Ovary (tissue), 9 donors: ENCODE results near the gene SERPINA1. TPM values are rescaled to one million over a fixed set of nuclear protein-coding genes. Genes with fewer than 3 reads are reported as not detected.

Experiments used
- DNase-seq, 5 donors: peaks; one replicate each; pipeline ENCODE4 v3.0.0-alpha.2; 2019 to 2020
- H3K27ac ChIP-seq, 2 donors: fragments of 200-600 bp; one replicate each; pipeline versions ENCODE4 v1.5.1 to v1.8.0; 2019 to 2022
- H3K27me3 ChIP-seq: fragments of 200-600 bp; one replicate; pipeline ENCODE4 v1.8.0; 2022
- H3K36me3 ChIP-seq: fragments of 200-600 bp; sonication (generic); one replicate; pipeline ENCODE4 v1.5.1; 2019
- H3K4me1 ChIP-seq: one replicate; pipeline ENCODE4 v1.8.1; 2013; ENCODE audit warnings: mild to moderate bottlenecking, moderate library complexity; ENCODE audit not compliant: insufficient read depth
- H3K4me3 ChIP-seq: fragments of 200-600 bp; sonication (generic); one replicate; pipeline ENCODE4 v1.5.1; 2017
- H3K9me3 ChIP-seq, 2 donors: fragments of 200-600 bp in 1 of 2; sonication (generic) in 1 of 2; one replicate each; pipeline versions ENCODE4 v1.5.1 to v1.8.1; 2013 to 2019; ENCODE audit warnings: mild to moderate bottlenecking in 1 of 2, moderate library complexity in 1 of 2
- EP300 ChIP-seq: sonication (generic); formaldehyde crosslinking; IDR thresholded peaks from one replicate; pipeline ENCODE4 v1.6.1; 2017; ENCODE audit warnings: antibody characterized with exemption
- POLR2A ChIP-seq: fragments of 450-650 bp; IDR thresholded peaks from one replicate; pipeline ENCODE4 v1.6.1; 2017; ENCODE audit warnings: antibody characterized with exemption, mild to moderate bottlenecking, moderate library complexity
- WGBS, 3 donors: extraction: QIAGEN DNeasy Blood & Tissue Kit in 1 of 3; methylation state at CpG; one replicate each; pipeline versions ENCODE4 v1.1.5 to v1.1.7; 2013 to 2017; 5-methylcytosine and 5-hydroxymethylcytosine counted together
- intact Hi-C, 4 donors: fragments of 100-400 bp; cut with DNase I; formaldehyde crosslinking; loops; one replicate each; pipeline versions ENCODE4 v1.11.0 to v1.15.1; 2022 to 2023
- polyA plus RNA-seq, 2 donors: library from polyadenylated mRNA; stranded (reverse); fragments of 200-250 nt in 1 of 2; fragments of 350-450 nt in 1 of 2; fragmentation: Illumina TruSeq in 1 of 2; extraction: RNeasy Lipid Tissue Mini Kit (QIAGEN cat#74804) in 1 of 2; gene quantifications; one replicate each; pipeline ENCODE4 v1.2.3, GENCODE V29; 2013 to 2014
- total RNA-seq, 7 donors: library from RNA; depleted of rRNA in 2 of 7; stranded (reverse); fragments of >200 nt in 2 of 7; fragmentation: NEBNext Ultra II Directional in 3 of 7; extraction: Animal tissue kit (Norgen Biotek cat#: 25700) in 3 of 7; gene quantifications; one replicate each; pipeline versions ENCODE4 v1.1.0 to v1.2.4, GENCODE V29; 2016 to 2023
- TF ChIP-seq, protein P1 (sequence below), 3 donors: fragments of 450-650 bp in 2 of 3; fragments of 200-600 bp in 1 of 3; IDR thresholded peaks; one replicate each; pipeline versions ENCODE4 v1.5.1 to v1.8.0; 2016 to 2022; ENCODE audit warnings: antibody characterized with exemption in 3 of 3, mild to moderate bottlenecking in 1 of 3
- donor health status: DM: no; HTN: no; CAD: no; lungs with moderate emphysema.
- donor health status: DM: no; HTN: no; CAD: no.
- donor health status: Bipolar disorder and iron deficiency.
- donor health status: DM: yes; HTN: yes; CAD: no.
- donor health status: DM: no; HTN: no; CAD: no.
- donor health status: DM: yes; HTN: yes; CAD: no.

The SERPINA1 gene
- total and polyA plus RNA-seq, 9 donors: 1.2 to 25.7 (median 9.9) TPM

DNA sequence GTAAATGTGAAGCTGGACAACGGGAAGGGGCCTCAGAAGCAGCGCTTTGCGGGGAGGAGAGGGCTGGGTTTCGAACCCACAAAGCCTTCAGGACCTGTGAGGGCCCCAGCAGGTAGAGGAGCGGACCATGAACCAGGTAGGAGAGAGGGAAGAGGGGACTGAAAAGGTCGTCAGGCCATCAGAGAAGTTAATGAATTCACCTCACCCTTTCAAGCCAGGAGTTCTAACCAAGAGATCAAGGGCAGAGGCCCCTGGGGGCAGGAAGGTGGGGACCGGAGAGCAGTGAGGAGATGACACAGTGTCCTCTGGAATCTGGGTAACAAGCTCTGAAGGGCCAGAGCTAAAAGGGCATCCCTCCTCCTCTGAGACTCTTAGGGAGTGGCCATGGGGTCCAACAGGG is 19.4 kb downstream of the SERPINA1 start:
- WGBS, 3 donors: 88 to 89% (median 88%) methylated on average over 7 of the region's 7 CpGs

DNA sequence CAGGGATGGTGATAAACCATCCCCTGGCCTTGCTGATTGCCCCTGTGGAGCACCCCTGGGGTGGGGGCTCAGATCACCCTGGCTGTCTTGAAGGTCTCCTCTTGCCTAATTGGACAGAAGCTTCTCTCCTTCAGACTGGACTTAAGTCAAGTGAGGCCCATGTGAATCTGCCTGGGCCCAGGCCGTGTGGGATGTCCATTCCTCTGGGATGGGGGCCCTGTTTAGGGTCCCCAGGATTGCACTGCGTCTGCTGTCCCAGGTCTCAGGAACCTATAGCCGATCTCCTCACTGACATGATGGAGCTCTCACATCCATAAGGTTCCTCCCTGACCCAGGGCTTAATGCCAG is 20.2 kb downstream of the SERPINA1 start:
- intact Hi-C loops: no loop called here
- H3K4me1 ChIP-seq: no peaks in the 10 kb centered on the region
- H3K27ac ChIP-seq: no peak overlapping the region
- no peak overlapping the region for H3K4me3 ChIP-seq
- no peaks in the 10 kb centered on the region for H3K36me3 ChIP-seq
- no peaks in the 10 kb centered on the region for H3K27me3 ChIP-seq
- WGBS, 3 donors: 78 to 84% (median 83%) methylated on average over 3 of the region's 3 CpGs
- no peak for DNase-seq
- TF ChIP-seq POLR2A (no peak), EP300 (no peak)
- TF ChIP-seq, protein P1, sequence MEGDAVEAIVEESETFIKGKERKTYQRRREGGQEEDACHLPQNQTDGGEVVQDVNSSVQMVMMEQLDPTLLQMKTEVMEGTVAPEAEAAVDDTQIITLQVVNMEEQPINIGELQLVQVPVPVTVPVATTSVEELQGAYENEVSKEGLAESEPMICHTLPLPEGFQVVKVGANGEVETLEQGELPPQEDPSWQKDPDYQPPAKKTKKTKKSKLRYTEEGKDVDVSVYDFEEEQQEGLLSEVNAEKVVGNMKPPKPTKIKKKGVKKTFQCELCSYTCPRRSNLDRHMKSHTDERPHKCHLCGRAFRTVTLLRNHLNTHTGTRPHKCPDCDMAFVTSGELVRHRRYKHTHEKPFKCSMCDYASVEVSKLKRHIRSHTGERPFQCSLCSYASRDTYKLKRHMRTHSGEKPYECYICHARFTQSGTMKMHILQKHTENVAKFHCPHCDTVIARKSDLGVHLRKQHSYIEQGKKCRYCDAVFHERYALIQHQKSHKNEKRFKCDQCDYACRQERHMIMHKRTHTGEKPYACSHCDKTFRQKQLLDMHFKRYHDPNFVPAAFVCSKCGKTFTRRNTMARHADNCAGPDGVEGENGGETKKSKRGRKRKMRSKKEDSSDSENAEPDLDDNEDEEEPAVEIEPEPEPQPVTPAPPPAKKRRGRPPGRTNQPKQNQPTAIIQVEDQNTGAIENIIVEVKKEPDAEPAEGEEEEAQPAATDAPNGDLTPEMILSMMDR (IDR thresholded peaks at IDR 0.05): no peak
- H3K9me3 ChIP-seq: no peaks in the 10 kb centered on the region

More for the DNA sequence above, 19.4 kb downstream of the SERPINA1 start:
- no peaks in the 10 kb centered on the region for H3K9me3 ChIP-seq
- intact Hi-C loops: no loop called here
- no peak overlapping the region for H3K4me3 ChIP-seq
- no peaks in the 10 kb centered on the region for H3K36me3 ChIP-seq
- H3K27me3 ChIP-seq: no peaks in the 10 kb centered on the region
- TF ChIP-seq POLR2A (no peak), EP300 (no peak)
- TF ChIP-seq, protein P1 (IDR thresholded peaks at IDR 0.05): no peak
- H3K4me1 ChIP-seq: no peaks in the 10 kb centered on the region
- H3K27ac ChIP-seq: no peak overlapping the region
- DNase-seq: no peak

DNA sequence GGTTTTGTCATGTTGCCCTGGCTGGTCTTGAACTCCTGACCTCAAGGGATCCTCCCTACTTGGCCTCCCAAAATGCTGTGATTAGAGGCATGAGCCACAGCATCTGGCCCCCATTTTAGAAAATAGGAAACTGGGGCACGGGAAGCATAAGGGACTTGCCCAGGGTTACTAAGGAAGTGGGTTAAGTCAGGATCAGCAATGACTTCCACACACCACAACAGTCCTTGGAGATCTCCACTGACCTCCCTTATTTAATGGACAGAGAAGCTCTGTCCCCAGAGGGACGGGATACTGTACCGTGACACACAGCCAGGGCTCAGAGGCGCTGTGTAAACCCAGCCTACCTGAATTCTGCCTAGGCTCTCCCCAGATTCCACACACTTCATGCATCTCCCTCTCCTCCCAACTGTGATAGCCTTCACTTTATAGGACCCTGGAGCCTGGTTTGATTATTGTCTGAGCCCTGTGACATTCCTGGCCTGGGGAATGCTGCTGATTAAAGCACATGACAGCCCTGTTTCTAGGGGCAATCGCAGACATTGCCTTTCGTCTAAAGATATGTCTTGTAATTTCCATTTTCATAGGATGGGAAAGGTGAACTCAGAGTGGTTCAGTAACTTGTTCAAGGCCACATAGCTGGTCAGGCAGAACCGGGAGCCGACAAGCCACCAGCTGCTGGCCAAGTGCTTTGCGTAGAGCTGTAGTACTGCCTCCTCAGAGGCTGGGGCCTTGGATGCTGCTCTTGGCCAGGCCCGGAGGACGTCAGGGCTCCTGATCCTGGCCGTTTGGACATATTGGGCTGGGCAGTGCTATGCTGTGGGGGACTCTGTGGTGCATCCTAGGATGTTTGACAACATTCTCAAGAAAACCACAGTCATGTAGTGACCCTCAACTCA is 20.8 kb downstream of the SERPINA1 start:
- Histone ChIP-seq H3K4me1 (no peaks in the 10 kb centered on the region), H3K9me3 (no peaks in the 10 kb centered on the region), H3K36me3 (no peaks in the 10 kb centered on the region), H3K4me3 (no peak overlapping the region), H3K27me3 (no peaks in the 10 kb centered on the region), H3K27ac (no peak overlapping the region)
- no peak for DNase-seq
- intact Hi-C loops: no loop called here
- WGBS, 3 donors: 71 to 82% (median 73%) methylated on average over 12 of the region's 12 CpGs
- no peak for TF ChIP-seq EP300
- TF ChIP-seq, protein P1 (IDR thresholded peaks at IDR 0.05): no peak
- no peak for TF ChIP-seq POLR2A

DNA sequence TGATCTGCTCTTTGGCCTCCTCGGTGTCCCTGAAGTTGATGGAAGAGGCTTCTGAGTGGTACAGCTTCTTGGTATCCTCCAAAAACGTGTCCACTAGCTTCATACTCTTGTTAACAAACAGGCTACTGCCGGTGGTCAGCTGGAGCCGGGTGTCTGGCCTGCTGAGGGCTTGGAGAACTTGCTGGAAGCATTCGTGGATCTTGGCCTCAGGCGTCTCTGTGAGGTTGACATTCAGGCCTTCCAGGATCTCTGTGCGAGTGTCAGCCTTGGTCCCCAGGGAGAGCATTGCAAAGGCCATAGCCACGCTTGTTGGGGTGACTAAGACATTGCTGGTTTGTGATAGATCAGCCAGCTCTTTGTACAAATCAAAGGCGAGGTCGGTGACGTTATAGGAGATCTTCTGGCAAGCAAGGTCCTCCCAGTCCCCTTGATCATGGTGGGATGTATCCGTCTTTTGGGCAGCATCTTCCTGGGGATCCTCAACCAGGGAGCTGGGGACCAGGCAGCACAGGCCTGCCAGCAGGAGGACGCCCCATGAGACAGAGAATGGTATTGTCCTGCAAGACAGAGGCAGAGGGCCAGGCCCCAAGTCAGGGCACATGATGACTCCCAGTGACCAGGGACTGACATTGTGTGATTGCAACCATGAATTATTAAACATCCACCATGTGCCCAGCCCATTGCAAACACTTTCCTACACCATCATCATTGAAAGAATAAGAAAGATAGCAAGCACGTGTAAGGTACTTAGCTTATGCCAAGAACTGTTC is 22.1 kb downstream of the SERPINA1 start, which contains the start of gene SERPINA2:
SERPINA2 (minus strand) TSS at position 553 of the 770 bp plus-strand sequence.
- H3K36me3 ChIP-seq: no peaks in the 10 kb centered on the region
- 81 to 84% (median 82%) methylated on average over 14 of the region's 14 CpGs for WGBS, 3 donors

More for the DNA sequence above, 22.1 kb downstream of the SERPINA1 start, which contains the start of gene SERPINA2:
- H3K4me3 ChIP-seq: no peak within 1 kb of the TSS
- H3K27me3 ChIP-seq: no peaks in the 10 kb centered on the region
- H3K4me1 ChIP-seq: no peaks in the 10 kb centered on the region
- no peak for DNase-seq
- TF ChIP-seq POLR2A: no peak
- no peak within 1 kb of the TSS for H3K27ac ChIP-seq
- H3K9me3 ChIP-seq: no peaks in the 10 kb centered on the region
- intact Hi-C loops: no loop called here
